Measurements from ENCODE around the gene CRLF1.
A peak's percentile ranks its signal among the peaks of the same experiment; 100 is the strongest.

Gene CRLF1

GRCh38 chr19:18645035-18645511, 38.5 kb upstream of the CRLF1 start:
- FAIRE-seq = no peak
- no peak for TF ChIP-seq POLR2A (IDR thresholded peaks at IDR 0.05; ENCODE audit: low read depth, low read length)
- DNase-seq (ENCODE audit: insufficient read length, low spot score) = no peak

GRCh38 chr19:18644196-18645034, 37.8 kb upstream of the CRLF1 start:
- FAIRE-seq (no peak), DNase-seq (ENCODE audit: insufficient read length, low spot score) (no peak)
- no peak for TF ChIP-seq POLR2A (IDR thresholded peaks at IDR 0.05; ENCODE audit: low read depth, low read length)

- TF ChIP-seq POLR2A (IDR thresholded peaks at IDR 0.05; ENCODE audit: low read depth, low read length) = no peak
- DNase-seq (ENCODE audit: insufficient read length, low spot score) = no peak
- FAIRE-seq = no peak
Measured at GRCh38 chr19:18639706-18640243, 33.2 kb upstream of the CRLF1 start.

- FAIRE-seq = no peak
- no peak for TF ChIP-seq POLR2A (IDR thresholded peaks at IDR 0.05; ENCODE audit: low read depth, low read length)
- no peak for DNase-seq (ENCODE audit: insufficient read length, low spot score)
Measured at GRCh38 chr19:18637673-18638630, 31.4 kb upstream of the CRLF1 start.

- peak; percentile 53 for TF ChIP-seq POLR2A (IDR thresholded peaks at IDR 0.05; ENCODE audit: low read depth, low read length)
- FAIRE-seq (no peak), DNase-seq (ENCODE audit: insufficient read length, low spot score) (peak; percentile 82)
Measured at GRCh38 chr19:18636969-18637629, 30.5 kb upstream of the CRLF1 start, which contains the start of gene KLHL26. KLHL26 (plus strand) TSS chr19:18637028; CDS start chr19:18637055, 27 bp downstream.

- FAIRE-seq (no peak), DNase-seq (ENCODE audit: insufficient read length, low spot score) (peak; percentile 91)
- TF ChIP-seq POLR2A (IDR thresholded peaks at IDR 0.05; ENCODE audit: low read depth, low read length) = 0 out of 2 replicates have a peak, but pooled peaks have one; percentile 10
Measured at GRCh38 chr19:18636183-18636968, 29.8 kb upstream of the CRLF1 start.

GRCh38 chr19:18635831-18636182, 29.2 kb upstream of the CRLF1 start:
- FAIRE-seq (no peak), DNase-seq (ENCODE audit: insufficient read length, low spot score) (no peak)
- TF ChIP-seq POLR2A (IDR thresholded peaks at IDR 0.05; ENCODE audit: low read depth, low read length) = no peak

GRCh38 chr19:18634612-18635297, 28.2 kb upstream of the CRLF1 start:
- no peak for DNase-seq (ENCODE audit: insufficient read length, low spot score)
- no peak for FAIRE-seq

GRCh38 chr19:18633321-18633720, 26.7 kb upstream of the CRLF1 start:
- TF ChIP-seq POLR2A (IDR thresholded peaks at IDR 0.05; ENCODE audit: low read depth, low read length) = no peak
- FAIRE-seq = no peak

More at GRCh38 chr19:18634612-18635297, 28.2 kb upstream of the CRLF1 start:
- no peak for TF ChIP-seq POLR2A (IDR thresholded peaks at IDR 0.05; ENCODE audit: low read depth, low read length)

GRCh38 chr19:18629166-18630088, 22.8 kb upstream of the CRLF1 start:
- TF ChIP-seq POLR2A (IDR thresholded peaks at IDR 0.05; ENCODE audit: low read depth, low read length) = no peak
- no peak for FAIRE-seq
- DNase-seq (ENCODE audit: insufficient read length, low spot score) = no peak

More at GRCh38 chr19:18633321-18633720, 26.7 kb upstream of the CRLF1 start:
- no peak for DNase-seq (ENCODE audit: insufficient read length, low spot score)

- FAIRE-seq = no peak
- no peak for TF ChIP-seq POLR2A (IDR thresholded peaks at IDR 0.05; ENCODE audit: low read depth, low read length)
- no peak for DNase-seq (ENCODE audit: insufficient read length, low spot score)
Measured at GRCh38 chr19:18626906-18627305, 20.3 kb upstream of the CRLF1 start.
